Keratinocyte (primary cell): ENCODE data around the gene ADAMTSL1.

Experiments used
- EZH2 ChIP-seq: IDR thresholded peaks from one replicate; pipeline ENCODE4 v1.6.1; 2012; ENCODE audit warnings: inconsistent platforms, mild to moderate bottlenecking, low read length, moderate library complexity
- TF ChIP-seq, protein P1 (sequence below), 3 experiments: IDR thresholded peaks in 1 of 3; conservative IDR thresholded peaks in 1 of 3; optimal IDR thresholded peaks in 1 of 3; 2 replicates in 2 of 3; 3 replicates in 1 of 3; pipeline versions ENCODE3 to v1.5.1; 2011; ENCODE audit warnings: low read length in 3 of 3, mild to moderate bottlenecking in 3 of 3, moderate library complexity in 2 of 3, control low read depth in 1 of 3, inconsistent platforms in 1 of 3; ENCODE audit not compliant: insufficient read depth in 2 of 3; ENCODE audit errors: extremely low read depth in 1 of 3

DNA sequence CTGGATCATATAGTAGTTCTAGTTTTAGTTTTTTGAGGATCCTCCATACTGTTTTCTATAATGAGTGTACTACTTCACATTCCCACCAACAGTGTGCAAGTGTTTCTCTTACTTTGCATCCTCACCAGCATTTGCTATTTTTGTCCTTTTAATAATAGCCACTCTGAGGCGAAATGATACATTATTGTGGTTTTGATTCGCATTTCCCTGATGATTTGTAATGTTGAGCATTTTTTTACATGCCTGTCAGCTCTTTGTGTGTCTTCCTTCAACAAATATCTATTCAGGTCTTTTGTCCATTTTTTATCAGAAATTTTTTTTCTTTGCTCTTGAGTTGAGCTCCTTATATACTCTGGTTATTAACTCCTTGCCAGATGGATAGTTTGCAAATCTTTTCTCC, 114.0 kb downstream of the ADAMTSL1 start:
- TF ChIP-seq, protein P1, sequence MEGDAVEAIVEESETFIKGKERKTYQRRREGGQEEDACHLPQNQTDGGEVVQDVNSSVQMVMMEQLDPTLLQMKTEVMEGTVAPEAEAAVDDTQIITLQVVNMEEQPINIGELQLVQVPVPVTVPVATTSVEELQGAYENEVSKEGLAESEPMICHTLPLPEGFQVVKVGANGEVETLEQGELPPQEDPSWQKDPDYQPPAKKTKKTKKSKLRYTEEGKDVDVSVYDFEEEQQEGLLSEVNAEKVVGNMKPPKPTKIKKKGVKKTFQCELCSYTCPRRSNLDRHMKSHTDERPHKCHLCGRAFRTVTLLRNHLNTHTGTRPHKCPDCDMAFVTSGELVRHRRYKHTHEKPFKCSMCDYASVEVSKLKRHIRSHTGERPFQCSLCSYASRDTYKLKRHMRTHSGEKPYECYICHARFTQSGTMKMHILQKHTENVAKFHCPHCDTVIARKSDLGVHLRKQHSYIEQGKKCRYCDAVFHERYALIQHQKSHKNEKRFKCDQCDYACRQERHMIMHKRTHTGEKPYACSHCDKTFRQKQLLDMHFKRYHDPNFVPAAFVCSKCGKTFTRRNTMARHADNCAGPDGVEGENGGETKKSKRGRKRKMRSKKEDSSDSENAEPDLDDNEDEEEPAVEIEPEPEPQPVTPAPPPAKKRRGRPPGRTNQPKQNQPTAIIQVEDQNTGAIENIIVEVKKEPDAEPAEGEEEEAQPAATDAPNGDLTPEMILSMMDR (optimal IDR thresholded peaks at IDR 0.05 in 1 of 3, IDR thresholded peaks at IDR 0.05 in 1 of 3, conservative IDR thresholded peaks at IDR 0.05 in 1 of 3; ENCODE audit: extremely low read depth in 1 of 3, insufficient read depth in 2 of 3, low read length in 3 of 3) = no peak
- no peak for TF ChIP-seq EZH2
